ENCODE measurements around the gene PRDM11.

The PRDM11 gene

DNA sequence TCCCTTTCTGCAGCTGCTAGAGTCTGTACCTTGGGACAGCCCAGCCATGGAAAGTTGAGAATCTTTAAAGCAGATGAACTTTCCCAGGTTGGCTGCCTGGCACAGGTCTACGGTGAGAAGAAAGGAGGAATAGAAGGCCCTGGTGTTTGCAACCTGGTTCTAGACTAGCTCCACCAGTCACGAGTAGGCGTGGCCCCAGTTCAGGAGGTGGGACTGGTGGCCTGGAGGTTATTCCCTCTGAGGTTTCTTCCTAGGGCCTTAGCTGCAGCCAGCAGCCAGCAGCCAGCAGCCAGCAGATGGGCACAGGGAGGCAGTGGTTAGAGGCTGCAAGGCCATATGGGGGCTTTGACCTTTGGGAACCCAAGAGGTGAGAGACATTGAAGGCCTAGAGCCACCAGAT is 40.9 kb downstream of the PRDM11 start:
- H3K4me3 ChIP-seq (ENCODE audit: control insufficient read depth, low read depth, low read length) = no peak overlapping the region
- TF ChIP-seq, protein P1, sequence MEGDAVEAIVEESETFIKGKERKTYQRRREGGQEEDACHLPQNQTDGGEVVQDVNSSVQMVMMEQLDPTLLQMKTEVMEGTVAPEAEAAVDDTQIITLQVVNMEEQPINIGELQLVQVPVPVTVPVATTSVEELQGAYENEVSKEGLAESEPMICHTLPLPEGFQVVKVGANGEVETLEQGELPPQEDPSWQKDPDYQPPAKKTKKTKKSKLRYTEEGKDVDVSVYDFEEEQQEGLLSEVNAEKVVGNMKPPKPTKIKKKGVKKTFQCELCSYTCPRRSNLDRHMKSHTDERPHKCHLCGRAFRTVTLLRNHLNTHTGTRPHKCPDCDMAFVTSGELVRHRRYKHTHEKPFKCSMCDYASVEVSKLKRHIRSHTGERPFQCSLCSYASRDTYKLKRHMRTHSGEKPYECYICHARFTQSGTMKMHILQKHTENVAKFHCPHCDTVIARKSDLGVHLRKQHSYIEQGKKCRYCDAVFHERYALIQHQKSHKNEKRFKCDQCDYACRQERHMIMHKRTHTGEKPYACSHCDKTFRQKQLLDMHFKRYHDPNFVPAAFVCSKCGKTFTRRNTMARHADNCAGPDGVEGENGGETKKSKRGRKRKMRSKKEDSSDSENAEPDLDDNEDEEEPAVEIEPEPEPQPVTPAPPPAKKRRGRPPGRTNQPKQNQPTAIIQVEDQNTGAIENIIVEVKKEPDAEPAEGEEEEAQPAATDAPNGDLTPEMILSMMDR (IDR thresholded peaks at IDR 0.05; ENCODE audit: control insufficient read depth, insufficient read depth, low read depth, low read length, missing control alignments) = no peak
- DNase-seq (ENCODE audit: low read depth) = no peak

DNA sequence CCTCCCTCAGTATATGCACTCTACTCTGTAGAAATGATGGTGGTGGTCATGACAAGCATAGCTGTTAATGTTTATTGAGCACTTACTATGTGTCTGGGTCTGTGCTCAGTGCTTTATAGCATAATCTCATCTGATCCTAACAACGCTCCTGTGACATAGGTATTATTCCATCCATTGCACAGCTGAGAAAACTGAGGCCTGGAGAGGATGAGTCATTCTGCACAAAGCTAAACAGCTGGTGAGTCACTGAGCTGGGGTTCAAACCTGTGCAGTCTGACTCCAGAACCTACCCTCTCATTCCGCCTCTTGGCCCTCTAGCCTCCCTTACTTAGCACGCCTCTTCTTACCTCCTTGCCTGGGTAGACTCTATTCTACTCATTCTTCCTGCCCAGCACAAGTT is 41.7 kb downstream of the PRDM11 start:
- TF ChIP-seq, protein P1 (IDR thresholded peaks at IDR 0.05; ENCODE audit: control insufficient read depth, insufficient read depth, low read depth, low read length, missing control alignments) = no peak
- H3K4me3 ChIP-seq (ENCODE audit: control insufficient read depth, low read depth, low read length) = no peak overlapping the region
- DNase-seq (ENCODE audit: low read depth) = no peak

DNA sequence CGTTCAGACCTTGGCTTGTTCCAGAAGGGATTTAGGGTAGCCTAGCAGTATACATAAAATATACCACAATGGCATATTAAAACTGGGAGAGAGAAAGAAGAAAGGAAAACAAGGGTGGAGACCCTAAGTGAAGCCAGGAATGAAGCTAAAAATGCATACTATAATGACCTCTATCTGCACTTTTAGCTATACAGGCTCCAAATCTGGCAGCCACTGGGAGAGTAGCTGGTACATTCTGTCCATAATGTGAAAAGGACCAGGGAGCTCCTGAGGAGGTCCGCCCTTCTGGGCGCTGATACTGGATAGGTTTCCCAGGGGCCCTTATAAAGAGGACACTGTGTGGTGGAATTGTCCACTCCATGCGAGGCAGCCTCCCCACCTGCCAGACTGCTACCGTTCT is 42.8 kb downstream of the PRDM11 start:
- DNase-seq (ENCODE audit: low read depth) = no peak
- H3K4me3 ChIP-seq (ENCODE audit: control insufficient read depth, low read depth, low read length) = no peak overlapping the region
- TF ChIP-seq, protein P1 (IDR thresholded peaks at IDR 0.05; ENCODE audit: control insufficient read depth, insufficient read depth, low read depth, low read length, missing control alignments) = no peak

DNA sequence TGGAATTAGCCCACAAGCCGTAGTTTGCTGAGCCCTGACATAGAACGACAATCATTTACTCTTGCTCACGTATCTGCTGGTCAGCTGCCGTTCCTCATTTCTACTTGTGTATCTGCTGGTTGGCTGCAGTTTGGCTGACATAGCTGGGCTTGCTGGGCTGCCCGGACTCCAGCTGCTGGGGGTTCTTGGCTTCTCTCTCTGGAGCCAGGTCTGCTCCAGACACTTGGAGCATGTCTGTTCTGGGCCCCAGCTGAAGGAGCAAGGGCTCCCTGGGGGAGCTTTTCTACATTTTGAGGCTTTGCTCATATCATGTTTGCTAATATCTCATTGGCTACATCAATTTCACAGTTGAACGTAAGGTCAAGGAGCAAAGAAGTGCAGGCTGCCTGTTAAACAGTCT is 47.3 kb downstream of the PRDM11 start:
- DNase-seq (ENCODE audit: low read depth) = no peak

DNA sequence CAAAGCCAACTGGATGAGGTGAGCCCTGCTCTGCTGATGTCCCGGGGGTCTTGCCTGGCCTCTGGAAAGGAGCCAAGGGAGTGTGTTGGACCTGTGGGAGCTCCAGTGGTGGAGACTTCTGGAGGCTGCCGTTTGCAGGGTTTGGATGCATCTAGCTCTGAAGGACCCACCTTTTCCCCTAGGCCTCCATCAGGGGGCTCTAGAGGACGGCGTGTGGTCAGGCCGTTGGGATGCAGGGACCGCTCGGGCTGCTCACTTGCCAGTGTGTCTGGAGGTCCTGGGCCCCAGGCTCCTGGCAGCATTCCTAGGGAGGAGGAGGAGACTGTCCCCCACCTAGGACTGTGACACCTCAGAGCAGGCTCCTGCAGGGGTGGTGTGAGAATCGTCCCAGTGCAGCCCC is 58.3 kb downstream of the PRDM11 start:
- TF ChIP-seq, protein P1 (IDR thresholded peaks at IDR 0.05; ENCODE audit: control insufficient read depth, insufficient read depth, low read depth, low read length, missing control alignments) = no peak
- no peak for DNase-seq (ENCODE audit: low read depth)
- H3K4me3 ChIP-seq (ENCODE audit: control insufficient read depth, low read depth, low read length) = no peak overlapping the region

More for the DNA sequence above, 47.3 kb downstream of the PRDM11 start:
- H3K4me3 ChIP-seq (ENCODE audit: control insufficient read depth, low read depth, low read length) = no peak overlapping the region
- TF ChIP-seq, protein P1 (IDR thresholded peaks at IDR 0.05; ENCODE audit: control insufficient read depth, insufficient read depth, low read depth, low read length, missing control alignments) = no peak

DNA sequence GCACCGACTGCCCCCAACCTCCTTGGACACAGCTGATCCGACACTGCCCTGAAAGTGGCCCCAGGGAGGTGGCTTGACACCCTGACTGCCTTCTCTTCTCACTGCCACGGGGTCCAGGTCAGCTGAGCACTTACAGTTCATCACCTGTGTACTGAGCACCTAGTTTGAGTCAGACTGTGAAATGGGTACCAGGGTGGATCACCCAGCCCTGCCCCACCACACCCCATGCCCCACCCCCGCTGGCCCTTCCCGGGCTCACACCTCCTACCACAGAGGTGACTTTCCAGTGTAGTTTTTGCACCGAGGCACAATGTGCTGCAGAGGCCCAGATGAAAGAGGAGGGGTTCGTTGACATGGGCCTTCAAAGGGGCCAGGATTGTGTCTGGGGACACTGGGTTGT is 59.5 kb downstream of the PRDM11 start:
- DNase-seq (ENCODE audit: low read depth) = no peak
- no peak overlapping the region for H3K4me3 ChIP-seq (ENCODE audit: control insufficient read depth, low read depth, low read length)
- TF ChIP-seq, protein P1 (IDR thresholded peaks at IDR 0.05; ENCODE audit: control insufficient read depth, insufficient read depth, low read depth, low read length, missing control alignments) = no peak

DNA sequence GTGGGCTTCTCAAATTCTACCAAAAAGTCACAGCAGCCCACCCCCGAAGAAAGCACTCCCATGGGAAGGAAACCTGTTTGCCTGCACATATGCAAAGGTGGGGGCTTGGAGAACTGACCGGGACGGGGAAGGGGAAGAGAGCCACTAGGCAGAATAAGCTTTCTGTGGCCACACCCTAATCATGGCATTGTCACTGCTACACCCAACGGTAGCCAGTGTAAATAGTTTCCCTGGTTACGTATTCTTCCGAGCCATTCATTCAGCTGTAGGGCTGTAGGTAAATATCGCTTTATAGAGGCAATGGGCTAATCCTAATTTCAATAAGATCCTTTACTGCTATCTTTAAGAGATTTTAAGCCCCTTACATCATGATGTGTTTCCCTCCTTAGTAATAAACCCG is 61.7 kb downstream of the PRDM11 start:
- H3K4me3 ChIP-seq (ENCODE audit: control insufficient read depth, low read depth, low read length) = no peak overlapping the region
- TF ChIP-seq, protein P1 (IDR thresholded peaks at IDR 0.05; ENCODE audit: control insufficient read depth, insufficient read depth, low read depth, low read length, missing control alignments) = no peak
- DNase-seq (ENCODE audit: low read depth) = no peak
